HG03175 (cell line): Measurements from ENCODE around the gene CYP24A1.

Source experiments
- ATAC-seq: cut with Tn5 transposase; IDR thresholded peaks from one replicate; pipeline ENCODE4 v1.9.1; 2021; ENCODE audit warnings: mild to moderate bottlenecking, moderate library complexity; ENCODE audit not compliant: unreplicated experiment

CYP24A1 gene

DNA sequence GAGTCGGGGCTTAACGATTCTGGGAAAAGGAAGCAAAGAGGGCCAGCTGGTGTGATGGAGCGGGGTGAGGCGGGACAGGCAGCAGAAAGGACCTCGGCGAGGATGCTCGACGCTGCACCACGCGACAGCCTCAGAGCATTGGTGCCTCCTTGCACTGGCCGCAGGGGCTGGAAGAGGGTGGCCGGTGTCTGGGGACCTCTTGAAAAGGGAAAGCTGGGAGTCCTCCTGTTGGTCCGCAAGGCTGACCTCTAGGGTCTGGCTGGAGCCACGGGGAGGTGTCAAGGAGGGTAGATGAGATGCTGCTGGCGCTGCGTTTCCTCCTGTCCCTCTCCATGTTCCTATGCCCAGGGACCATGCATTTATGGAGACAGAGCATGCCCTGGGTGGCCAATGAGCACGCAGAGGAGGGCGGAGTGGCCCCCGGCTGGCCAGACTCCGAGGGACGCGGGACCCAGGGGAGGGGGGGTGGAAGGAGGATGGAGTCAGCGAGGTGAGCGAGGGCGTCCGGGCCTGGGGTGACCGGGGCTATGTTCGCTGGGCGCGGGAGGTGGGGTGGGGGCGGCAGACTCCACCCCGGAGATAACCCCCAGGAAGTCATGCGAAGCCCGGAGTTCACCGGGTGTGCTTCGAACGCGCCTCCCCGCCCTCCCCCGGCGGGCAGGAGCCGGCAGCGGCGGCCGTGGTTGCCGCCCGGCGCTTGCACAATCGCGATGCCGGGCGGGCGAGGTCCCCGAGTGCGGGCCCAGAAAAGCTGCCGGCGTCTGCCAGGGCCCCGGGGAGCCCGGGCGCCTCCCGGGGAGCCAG is at the start of gene CYP24A1:
TSS of gene CYP24A1 (minus strand) at position 334 of the 804 bp plus-strand sequence. CDS start 407 bp downstream, outside the sequence.
- ATAC-seq: no peak

DNA sequence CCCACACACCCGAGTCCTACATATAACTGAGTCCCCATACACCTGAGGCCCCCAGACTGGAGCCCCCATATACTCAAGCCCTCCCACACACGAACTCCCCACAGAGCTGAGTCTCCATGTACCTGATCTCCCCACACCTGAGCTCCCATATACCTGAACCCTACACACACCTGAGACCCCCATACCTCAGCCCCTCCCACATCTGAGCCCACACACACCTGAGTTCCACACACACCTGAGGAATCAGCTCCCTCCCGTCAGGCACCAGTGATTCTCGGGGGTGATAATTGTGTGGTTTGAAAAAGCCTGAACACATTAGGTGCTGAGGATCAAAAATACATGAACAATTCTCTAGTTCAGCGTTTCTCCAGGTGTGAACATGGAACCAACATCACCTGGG is 49.5 kb upstream of the CYP24A1 start:
- no peak for ATAC-seq

DNA sequence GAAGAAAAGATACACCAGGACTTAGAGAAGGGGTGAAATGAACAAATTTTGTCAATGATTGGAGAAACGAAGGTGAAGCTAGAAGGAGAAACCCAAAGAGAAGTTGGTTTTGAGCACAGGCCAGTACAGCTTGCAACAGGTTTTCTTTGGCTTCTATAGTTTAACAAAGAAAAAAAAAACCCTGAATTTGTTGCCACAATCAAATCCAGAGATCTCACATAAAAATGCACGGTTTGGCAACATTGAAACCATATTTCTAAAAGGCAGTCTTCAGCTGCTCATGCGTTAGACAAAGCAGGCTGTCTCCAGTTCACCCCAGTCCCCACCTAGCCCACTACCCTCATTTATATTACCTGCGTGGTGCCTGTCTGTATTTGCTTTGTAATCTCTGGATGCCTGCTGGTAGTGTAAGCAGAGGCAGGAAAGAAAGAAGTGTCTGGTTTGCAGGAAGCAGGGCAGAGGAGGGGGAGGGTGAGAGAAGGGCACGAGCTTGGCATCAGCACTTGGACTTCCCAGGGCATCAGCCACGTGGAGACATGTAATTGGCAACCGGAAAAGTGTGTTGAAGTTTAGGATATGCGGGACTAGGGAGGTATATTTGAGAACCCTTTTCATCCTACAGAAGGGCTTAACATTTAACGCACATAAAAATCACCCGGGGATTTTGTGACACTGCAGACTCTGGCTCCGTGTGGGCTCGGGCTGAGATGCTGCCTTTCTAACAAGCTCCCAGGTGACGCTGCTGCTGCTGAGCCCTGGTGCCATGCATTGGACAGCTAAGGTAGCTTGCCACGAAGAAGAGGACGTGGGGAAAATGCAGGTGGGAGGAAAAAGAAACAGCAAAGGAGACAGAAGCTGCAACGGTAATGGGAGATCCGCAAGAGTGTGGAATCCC is 48.5 kb upstream of the CYP24A1 start:
- no peak for ATAC-seq

DNA sequence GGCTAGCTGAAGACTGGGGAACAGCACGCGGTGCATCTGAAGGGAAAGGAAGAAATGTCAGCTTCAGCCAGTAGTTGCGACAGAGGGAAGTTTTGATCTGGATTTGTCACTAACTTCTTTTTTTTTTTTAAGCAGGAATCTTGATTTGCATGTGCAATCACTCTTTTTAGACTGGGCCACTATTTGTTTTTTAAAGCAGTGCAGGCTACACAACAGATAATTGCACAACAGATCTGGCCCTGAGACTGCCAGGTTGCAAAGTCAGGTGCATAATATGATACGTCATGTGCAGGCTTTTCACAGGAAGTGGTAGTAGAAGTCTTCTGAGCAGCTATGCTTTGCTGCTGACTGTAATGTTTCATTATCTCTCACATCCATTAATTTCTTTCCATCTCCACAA is 47.6 kb upstream of the CYP24A1 start:
- peak; percentile 63 for ATAC-seq

DNA sequence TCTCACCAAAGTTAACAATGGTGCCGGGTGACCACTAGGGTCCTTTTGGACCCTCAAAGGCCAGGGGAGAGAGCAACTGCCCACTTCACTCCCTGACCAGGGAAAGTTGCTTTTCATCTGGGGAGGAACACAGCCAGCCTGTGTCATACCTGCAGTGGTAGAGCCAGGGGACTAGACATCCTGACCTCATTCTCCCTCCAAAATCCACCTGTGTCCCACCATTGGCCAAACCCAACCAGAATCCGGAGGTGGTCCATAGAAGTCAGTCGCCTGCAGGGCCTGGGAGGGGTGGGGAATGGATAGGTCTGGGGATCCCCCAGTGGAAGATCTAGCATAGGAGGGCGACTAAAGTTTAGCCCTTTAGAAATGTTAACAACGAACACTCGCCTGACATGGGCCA is 46.9 kb upstream of the CYP24A1 start:
- ATAC-seq: no peak

GRCh38 chr20:54219751-54220426 is 46.1 kb upstream of the CYP24A1 start:
- ATAC-seq: no peak

- ATAC-seq: no peak
Measured at GRCh38 chr20:54218470-54218869, 44.7 kb upstream of the CYP24A1 start.

DNA sequence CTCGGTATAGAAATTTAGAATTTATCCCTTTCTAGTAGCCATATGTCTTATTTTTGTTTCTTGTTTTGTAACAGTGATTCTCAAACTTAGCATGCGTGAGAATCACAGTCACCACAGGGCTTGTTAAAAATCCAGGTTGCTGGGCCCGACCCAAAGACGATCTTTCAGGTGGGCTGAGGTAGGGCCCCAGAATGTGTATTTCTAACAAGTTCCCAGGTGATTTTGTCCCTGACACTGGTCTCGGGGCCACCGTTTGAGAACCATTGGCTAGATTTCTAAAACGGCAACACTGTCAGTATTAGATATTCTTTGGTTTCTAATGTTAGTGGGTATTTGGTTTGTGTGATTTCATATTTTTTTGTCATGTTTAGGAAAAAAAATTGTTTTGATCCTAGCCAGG is 44.0 kb upstream of the CYP24A1 start:
- ATAC-seq: no peak

- no peak for ATAC-seq
Measured at GRCh38 chr20:54215157-54215789, 41.5 kb upstream of the CYP24A1 start.

DNA sequence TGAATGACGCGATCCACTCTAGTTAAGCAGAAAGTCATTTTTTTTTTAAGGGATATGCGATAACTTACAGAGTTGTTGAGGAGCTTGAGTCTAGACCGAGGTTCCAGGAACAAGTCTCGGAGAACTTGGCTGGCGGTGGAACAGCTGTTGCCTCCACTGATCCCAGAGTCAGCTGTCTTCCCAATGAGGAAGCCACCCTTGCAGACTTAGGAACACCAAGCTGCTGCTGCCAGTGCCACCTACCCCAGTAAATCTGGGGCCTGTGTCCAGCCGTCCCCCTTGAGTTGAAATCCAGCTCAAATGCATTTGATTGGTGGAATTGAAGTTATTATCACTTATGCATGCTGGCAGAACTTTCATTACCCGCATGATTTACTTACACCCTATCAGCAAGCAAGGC is 40.8 kb upstream of the CYP24A1 start:
- ATAC-seq: no peak

DNA sequence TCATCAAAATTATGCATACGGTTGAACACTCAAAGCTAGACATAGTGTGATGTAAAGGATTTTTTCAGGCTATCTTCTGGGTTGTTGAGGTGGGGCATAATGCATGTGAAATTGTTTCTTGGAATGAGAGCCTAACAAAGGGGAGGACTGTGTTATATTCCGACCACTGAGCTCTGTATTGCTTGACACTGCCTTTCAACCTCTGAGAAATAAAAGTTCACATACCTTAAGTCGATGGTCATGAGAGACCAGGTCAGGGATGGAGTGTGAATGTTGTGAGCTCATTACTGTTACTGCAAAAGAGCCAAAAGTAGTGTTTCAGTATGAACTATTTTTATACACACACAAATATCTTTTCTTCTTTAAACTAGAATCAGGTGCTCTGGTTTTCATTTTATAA is 39.1 kb upstream of the CYP24A1 start:
- ATAC-seq: no peak

DNA sequence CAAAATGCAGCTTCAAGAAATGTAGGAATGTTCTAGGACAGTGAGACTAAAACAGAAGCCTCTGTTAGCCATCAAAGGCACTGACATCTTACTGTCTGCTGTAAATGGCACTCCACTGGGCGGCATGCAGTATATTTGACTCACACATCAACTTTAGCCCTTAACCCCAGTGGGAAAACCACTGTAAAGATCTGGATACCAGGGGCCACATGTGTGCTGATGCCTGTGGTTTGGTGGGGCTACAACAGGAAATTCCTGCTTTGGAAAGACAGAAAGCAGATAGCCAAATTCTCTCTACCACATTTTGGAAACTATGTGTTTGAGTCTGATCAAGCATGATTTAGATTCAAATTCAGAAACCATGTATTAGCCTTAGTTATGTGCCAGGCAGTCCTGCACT is 38.4 kb upstream of the CYP24A1 start:
- ATAC-seq: no peak

GRCh38 chr20:54209216-54209813 is 35.5 kb upstream of the CYP24A1 start:
- ATAC-seq: no peak

GRCh38 chr20:54208548-54209176 is 34.9 kb upstream of the CYP24A1 start:
- peak; percentile 24 for ATAC-seq

DNA sequence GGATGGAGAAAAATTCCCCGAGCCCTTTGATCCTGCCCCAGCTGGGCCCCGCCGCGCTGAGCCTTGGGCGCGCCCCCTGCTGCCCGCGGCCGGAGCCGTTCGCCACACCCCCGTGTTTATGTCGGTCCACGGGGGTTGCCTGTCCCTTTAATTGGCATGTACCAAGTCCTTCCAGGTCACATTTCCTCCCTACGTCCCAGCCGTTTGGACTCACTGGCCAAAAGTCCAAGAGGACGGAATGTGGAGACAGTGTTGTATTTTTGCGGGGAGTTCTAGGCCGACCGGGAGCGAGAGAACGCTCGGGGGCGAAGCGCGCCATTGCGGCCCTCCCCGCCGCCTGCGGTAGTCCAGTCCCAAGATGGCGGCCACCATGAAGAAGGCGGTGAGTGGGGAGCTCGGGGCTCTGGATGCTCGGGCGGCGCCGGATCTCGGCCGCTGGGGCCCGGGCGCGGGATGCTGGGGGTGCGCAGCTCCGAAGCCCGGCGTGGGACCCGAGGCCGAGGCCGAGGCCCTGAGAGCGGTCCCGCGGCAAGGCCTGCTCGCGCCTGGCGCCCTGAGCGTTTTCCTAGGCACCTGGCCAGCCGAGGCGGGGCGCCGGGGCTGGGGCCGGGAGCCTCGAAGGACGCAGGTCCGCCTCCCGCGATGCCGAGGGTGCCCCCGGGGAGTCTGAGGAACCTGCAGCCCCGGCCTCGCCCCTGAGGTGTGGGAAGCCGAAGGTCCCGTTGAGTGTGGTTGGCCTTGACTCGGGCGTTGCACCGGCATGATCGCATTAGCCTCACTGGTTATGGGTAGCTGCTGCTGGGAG is 34.2 kb upstream of the CYP24A1 start, which contains the start of gene PFDN4:
TSS of gene PFDN4 (plus strand) at position 345 of the 805 bp plus-strand sequence. CDS start at position 359, 14 bp downstream.
- ATAC-seq: peak; percentile 93

GRCh38 chr20:54207053-54207742 is 33.4 kb upstream of the CYP24A1 start:
- no peak for ATAC-seq

GRCh38 chr20:54205450-54205849 is 31.7 kb upstream of the CYP24A1 start:
- no peak for ATAC-seq

DNA sequence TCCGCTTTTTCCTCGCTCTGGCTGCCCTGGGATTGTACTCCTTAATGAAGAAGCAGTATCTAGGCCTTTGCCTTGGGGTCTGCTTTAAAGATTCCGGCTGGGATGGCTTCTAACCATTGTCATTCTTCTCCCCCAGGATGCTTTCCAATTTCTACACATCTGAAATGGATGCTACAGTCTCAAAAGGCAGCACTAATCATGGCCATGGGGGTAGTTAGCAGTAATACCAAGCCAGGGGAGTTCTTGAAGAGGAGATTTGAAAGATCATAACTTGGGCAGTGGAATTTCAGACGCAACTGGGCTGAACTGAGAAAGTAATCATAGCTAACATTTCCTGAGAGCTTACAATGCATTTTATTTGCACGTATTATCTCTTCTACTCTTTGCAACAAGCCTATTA is 30.7 kb upstream of the CYP24A1 start:
- no peak for ATAC-seq
